ENCODE results near the gene RNFT1.
"Not testable (repeated sequence)": the region's sequence is repeated elsewhere in the genome, so short reads cannot be mapped to it uniquely, and the experiment has no call there.

The RNFT1 gene

DNA sequence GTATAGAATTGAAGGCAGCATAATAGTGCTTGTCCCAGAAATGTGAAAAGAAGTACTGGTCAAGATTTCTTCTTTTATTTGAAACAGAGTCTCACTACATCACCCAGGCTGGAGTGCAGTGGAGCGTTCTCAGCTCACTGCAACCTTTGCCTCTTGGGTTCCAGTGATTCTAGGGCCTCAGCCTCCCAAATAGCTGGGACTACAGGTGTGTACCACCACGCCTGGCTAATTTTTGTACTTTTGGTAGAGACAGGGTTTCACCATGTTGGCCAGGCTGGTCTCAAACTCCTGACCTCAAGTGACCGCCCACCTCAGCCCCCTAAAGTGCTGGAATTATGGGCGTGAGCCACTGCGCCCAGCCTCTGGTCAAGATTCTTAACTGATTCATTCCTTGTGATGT is 43.9 kb downstream of the RNFT1 start:
- not testable (repeated sequence) for DNase-seq

- DNase-seq, result no peak
Measured at GRCh38 chr17:59916446-59916845, 48.1 kb downstream of the RNFT1 start.

DNA sequence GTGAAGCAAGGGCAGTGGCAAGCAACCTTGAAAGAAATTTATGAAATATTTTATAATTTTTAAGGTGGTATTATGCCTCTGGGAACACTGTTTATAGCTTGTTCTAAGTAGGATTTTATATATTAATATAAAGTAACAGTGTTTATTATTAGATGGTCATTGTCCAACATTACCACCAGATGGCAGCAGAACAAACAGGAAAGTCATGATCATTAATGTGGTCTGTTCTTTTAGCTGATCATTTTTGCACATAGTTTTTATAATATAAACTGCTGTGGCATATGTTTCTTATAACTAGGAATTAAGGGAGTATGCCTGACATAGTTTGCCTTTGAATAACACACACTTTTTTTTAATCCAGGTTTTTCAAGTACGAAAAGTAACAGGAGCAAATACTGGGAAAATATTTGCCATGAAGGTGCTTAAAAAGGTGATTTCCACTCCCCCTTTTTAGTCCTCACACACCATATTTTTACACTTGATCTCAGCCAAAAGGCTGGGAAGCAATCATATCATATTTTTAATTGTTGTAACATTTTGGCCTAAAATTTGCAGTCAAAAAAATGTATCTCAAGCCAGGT is 50.2 kb downstream of the RNFT1 start:
- no peak for DNase-seq

- DNase-seq, result no peak
Measured at GRCh38 chr17:59907467-59907866, 57.1 kb downstream of the RNFT1 start.

GRCh38 chr17:59903455-59903854 is 61.1 kb downstream of the RNFT1 start:
- DNase-seq, result no peak
